GM23338 (cell line): ENCODE results near the gene CNNM4. TPM values are rescaled to one million over a fixed set of nuclear protein-coding genes. Genes with fewer than 3 reads are reported as not detected.

Experiments used
- ATAC-seq: fragments of 200-7000 bp; cut with Tn5 transposase; 3 replicates; pipeline ENCODE4 v1.9.1; 2020
- DNase-seq: peaks from one replicate; pipeline ENCODE4 v3.0.0-alpha.2; 2015; ENCODE audit warnings: low spot score
- H2AFZ ChIP-seq: fragments of 200-600 bp; sonication (generic); 2 replicates; pipeline ENCODE4 v1.8.0; 2016; ENCODE audit warnings: antibody characterized with exemption, mild to moderate bottlenecking, moderate library complexity
- H3F3A ChIP-seq: fragments of 200-600 bp; sonication (generic); replicated peaks from 2 replicates; pipeline ENCODE4 v1.8.0; 2017; ENCODE audit warnings: antibody characterized with exemption, mixed run types, low read depth
- H3K27ac ChIP-seq: fragments of 200-600 bp; sonication (generic); 2 replicates; pipeline ENCODE4 v1.6.1; 2016; ENCODE audit warnings: low read depth
- H3K27me3 ChIP-seq: fragments of 200-600 bp; sonication (generic); 2 replicates; pipeline ENCODE4 v1.8.0; 2016; ENCODE audit warnings: mild to moderate bottlenecking, mixed run types, moderate library complexity; ENCODE audit not compliant: insufficient read depth
- H3K36me3 ChIP-seq: fragments of 200-600 bp; sonication (generic); 2 replicates; pipeline ENCODE4 v1.8.0; 2016; ENCODE audit warnings: mild to moderate bottlenecking; ENCODE audit not compliant: insufficient read depth
- H3K4me1 ChIP-seq: fragments of 200-600 bp; sonication (generic); 2 replicates; pipeline ENCODE4 v1.8.0; 2016; ENCODE audit warnings: mild to moderate bottlenecking, moderate library complexity; ENCODE audit not compliant: insufficient read depth
- H3K4me2 ChIP-seq: fragments of 200-600 bp; sonication (generic); 2 replicates; pipeline ENCODE4 v1.7.1; 2017; ENCODE audit warnings: mixed run types
- H3K4me3 ChIP-seq: fragments of 200-600 bp; sonication (generic); 2 replicates; pipeline ENCODE4 v1.6.1; 2016; ENCODE audit warnings: mixed run types
- H3K79me2 ChIP-seq: fragments of 200-600 bp; sonication (generic); replicated peaks from 2 replicates; pipeline ENCODE4 v1.8.0; 2017; ENCODE audit warnings: mild to moderate bottlenecking; ENCODE audit not compliant: insufficient read depth
- H3K9me2 ChIP-seq: fragments of 200-600 bp; sonication (generic); 2 replicates; pipeline ENCODE4 v1.8.0; 2017; ENCODE audit not compliant: insufficient read depth
- H4K20me1 ChIP-seq: fragments of 200-600 bp; sonication (generic); replicated peaks from 2 replicates; pipeline ENCODE4 v1.8.0; 2017; ENCODE audit warnings: mild to moderate bottlenecking; ENCODE audit not compliant: insufficient read depth
- H3K27ac Mint-ChIP-seq: 2 replicates; pipeline ENCODE4 v1.8.0; 2020; ENCODE audit warnings: inconsistent platforms, mild to moderate bottlenecking, moderate library complexity, mixed read lengths
- H3K27me3 Mint-ChIP-seq: 3 replicates; pipeline ENCODE4 v1.8.0; 2022; ENCODE audit warnings: low read depth, mild to moderate bottlenecking, moderate library complexity, mixed read lengths, inconsistent platforms; ENCODE audit not compliant: insufficient read depth, poor library complexity
- H3K36me3 Mint-ChIP-seq: 3 replicates; pipeline ENCODE4 v1.8.0; 2021; ENCODE audit warnings: low read depth, mild to moderate bottlenecking, inconsistent platforms, moderate library complexity, mixed read lengths
- H3K4me1 Mint-ChIP-seq: 3 replicates; pipeline ENCODE4 v1.8.0; 2020; ENCODE audit warnings: mild to moderate bottlenecking, inconsistent platforms, mixed read lengths
- H3K4me3 Mint-ChIP-seq: 3 replicates; pipeline ENCODE4 v1.8.0; 2021; ENCODE audit warnings: moderate library complexity, mild to moderate bottlenecking, inconsistent platforms, mixed read lengths
- H3K9me3 Mint-ChIP-seq: 3 replicates; pipeline ENCODE4 v1.8.0; 2020; ENCODE audit warnings: moderate library complexity, mild to moderate bottlenecking, inconsistent platforms, mixed read lengths
- EZH2 ChIP-seq: fragments of 200-600 bp; sonication (generic); IDR thresholded peaks from one replicate; pipeline ENCODE4 v1.8.0; 2017; ENCODE audit warnings: antibody characterized with exemption, mild to moderate bottlenecking, low read depth; ENCODE audit not compliant: unreplicated experiment
- EZH2phosphoT487 ChIP-seq: fragments of 200-600 bp; sonication (generic); IDR thresholded peaks from one replicate; pipeline ENCODE4 v1.8.1; 2018; ENCODE audit warnings: antibody characterized with exemption; ENCODE audit not compliant: unreplicated experiment
- JUNB ChIP-seq: IDR thresholded peaks from one replicate; pipeline ENCODE4 v1.6.1; 2016; ENCODE audit warnings: antibody characterized with exemption; ENCODE audit not compliant: unreplicated experiment
- NANOG ChIP-seq: IDR thresholded peaks from 2 replicates; pipeline ENCODE4 v1.6.1; 2016; ENCODE audit warnings: antibody characterized with exemption, borderline replicate concordance
- POLR2AphosphoS5 ChIP-seq: IDR thresholded peaks from 2 replicates; pipeline ENCODE4 v1.6.1; 2016; ENCODE audit warnings: antibody characterized with exemption, low read depth
- STAT1 ChIP-seq: IDR thresholded peaks from one replicate; pipeline ENCODE4 v1.6.1; 2016; ENCODE audit warnings: antibody characterized with exemption; ENCODE audit not compliant: unreplicated experiment
- ZNF114 ChIP-seq: fragments of 250-450 bp; sonication (Bioruptor Pico); IDR thresholded peaks from 2 replicates; pipeline ENCODE4 v1.5.0; 2020; ENCODE audit warnings: mild to moderate bottlenecking, moderate library complexity
- polyA plus RNA-seq: library from polyadenylated mRNA; unstranded; fragments of >200 nt; fragmentation: Nextera tagmentation; extraction: Ambion mirVana; gene quantifications from 2 replicates; pipeline ENCODE4 v1.2.1, GENCODE V29; 2016
- total RNA-seq: library from RNA; depleted of rRNA; stranded (reverse); fragments of >200 nt; shearing (Covaris generic); gene quantifications from 2 replicates; pipeline ENCODE4 v1.2.3, GENCODE V29; 2014
- TF ChIP-seq, protein P1 (sequence below): fragments of 250-450 bp; sonication (Bioruptor Pico); IDR thresholded peaks from 2 replicates; pipeline ENCODE4 v1.5.0; 2020; ENCODE audit warnings: mild to moderate bottlenecking, moderate library complexity
- TF ChIP-seq, protein P2 (sequence below): IDR thresholded peaks from 2 replicates; pipeline ENCODE4 v1.6.1; 2016; ENCODE audit warnings: antibody characterized with exemption
- TF ChIP-seq, protein P3 (sequence below), 2 experiments: fragments of 200-600 bp in 1 of 2; sonication (generic) in 1 of 2; conservative IDR thresholded peaks; 2 replicates each; pipeline versions ENCODE4 v1.5.1 to v1.6.1; 2016 to 2017; ENCODE audit warnings: antibody characterized with exemption in 2 of 2, low read depth in 2 of 2, mild to moderate bottlenecking in 2 of 2, moderate library complexity in 1 of 2
- TF ChIP-seq, protein P4 (sequence below): IDR thresholded peaks from one replicate; pipeline ENCODE4 v1.6.1; 2018; ENCODE audit warnings: antibody characterized with exemption; ENCODE audit not compliant: unreplicated experiment

The CNNM4 gene
- total and polyA plus RNA-seq, 2 experiments from 2014 or later = 2.9 to 12.9 TPM

DNA sequence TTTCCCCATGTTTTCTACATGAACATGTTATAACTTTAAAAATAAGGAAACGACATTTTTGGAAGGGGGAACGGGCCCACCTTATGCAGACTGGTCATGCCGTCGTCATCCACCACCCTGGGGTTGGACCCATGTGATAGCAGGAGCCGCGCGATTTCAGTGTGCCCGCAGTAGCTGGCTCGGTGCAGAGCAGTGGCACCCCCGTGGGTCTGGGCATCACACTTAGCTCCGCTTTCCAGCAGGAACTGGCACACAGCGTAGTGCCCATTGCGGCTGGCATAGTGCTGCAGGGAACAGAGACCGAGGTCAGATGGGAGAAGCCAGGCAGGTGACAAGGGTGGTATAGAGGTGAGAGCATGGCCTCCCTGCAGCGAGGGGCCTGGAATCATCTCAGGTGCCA is 92.6 kb downstream of the CNNM4 start:
- no peak overlapping the region for H3K4me2 ChIP-seq
- no peak overlapping the region for H3K4me3 ChIP-seq
- no peaks in the 10 kb centered on the region for H3K9me2 ChIP-seq
- ATAC-seq = no peak
- no peak overlapping the region for H3K27ac ChIP-seq
- peaks cover 6% of the 10 kb centered on the region for H4K20me1 ChIP-seq
- no peak overlapping the region for H3K27ac Mint-ChIP-seq
- H3K4me1 Mint-ChIP-seq = peaks cover 9% of the 10 kb centered on the region
- peaks cover 38% of the 10 kb centered on the region for H3K79me2 ChIP-seq
- no peaks in the 10 kb centered on the region for H3F3A ChIP-seq
- H2AFZ ChIP-seq = no peak overlapping the region
- H3K36me3 ChIP-seq = no peaks in the 10 kb centered on the region; the same call in 1 of the 2 replicates
- H3K27me3 ChIP-seq = no peaks in the 10 kb centered on the region
- H3K9me3 Mint-ChIP-seq = no peaks in the 10 kb centered on the region
- peaks cover 34% of the 10 kb centered on the region for H3K36me3 Mint-ChIP-seq
- peaks cover 10% of the 10 kb centered on the region for H3K4me1 ChIP-seq
- peaks cover 6% of the 10 kb centered on the region for H3K27me3 Mint-ChIP-seq
- no peak overlapping the region for H3K4me3 Mint-ChIP-seq
- TF ChIP-seq POLR2AphosphoS5 (no peak), ZNF114 (no peak), NANOG (no peak), JUNB (no peak), STAT1 (no peak), EZH2 (no peak), EZH2phosphoT487 (no peak)
- TF ChIP-seq, protein P1, sequence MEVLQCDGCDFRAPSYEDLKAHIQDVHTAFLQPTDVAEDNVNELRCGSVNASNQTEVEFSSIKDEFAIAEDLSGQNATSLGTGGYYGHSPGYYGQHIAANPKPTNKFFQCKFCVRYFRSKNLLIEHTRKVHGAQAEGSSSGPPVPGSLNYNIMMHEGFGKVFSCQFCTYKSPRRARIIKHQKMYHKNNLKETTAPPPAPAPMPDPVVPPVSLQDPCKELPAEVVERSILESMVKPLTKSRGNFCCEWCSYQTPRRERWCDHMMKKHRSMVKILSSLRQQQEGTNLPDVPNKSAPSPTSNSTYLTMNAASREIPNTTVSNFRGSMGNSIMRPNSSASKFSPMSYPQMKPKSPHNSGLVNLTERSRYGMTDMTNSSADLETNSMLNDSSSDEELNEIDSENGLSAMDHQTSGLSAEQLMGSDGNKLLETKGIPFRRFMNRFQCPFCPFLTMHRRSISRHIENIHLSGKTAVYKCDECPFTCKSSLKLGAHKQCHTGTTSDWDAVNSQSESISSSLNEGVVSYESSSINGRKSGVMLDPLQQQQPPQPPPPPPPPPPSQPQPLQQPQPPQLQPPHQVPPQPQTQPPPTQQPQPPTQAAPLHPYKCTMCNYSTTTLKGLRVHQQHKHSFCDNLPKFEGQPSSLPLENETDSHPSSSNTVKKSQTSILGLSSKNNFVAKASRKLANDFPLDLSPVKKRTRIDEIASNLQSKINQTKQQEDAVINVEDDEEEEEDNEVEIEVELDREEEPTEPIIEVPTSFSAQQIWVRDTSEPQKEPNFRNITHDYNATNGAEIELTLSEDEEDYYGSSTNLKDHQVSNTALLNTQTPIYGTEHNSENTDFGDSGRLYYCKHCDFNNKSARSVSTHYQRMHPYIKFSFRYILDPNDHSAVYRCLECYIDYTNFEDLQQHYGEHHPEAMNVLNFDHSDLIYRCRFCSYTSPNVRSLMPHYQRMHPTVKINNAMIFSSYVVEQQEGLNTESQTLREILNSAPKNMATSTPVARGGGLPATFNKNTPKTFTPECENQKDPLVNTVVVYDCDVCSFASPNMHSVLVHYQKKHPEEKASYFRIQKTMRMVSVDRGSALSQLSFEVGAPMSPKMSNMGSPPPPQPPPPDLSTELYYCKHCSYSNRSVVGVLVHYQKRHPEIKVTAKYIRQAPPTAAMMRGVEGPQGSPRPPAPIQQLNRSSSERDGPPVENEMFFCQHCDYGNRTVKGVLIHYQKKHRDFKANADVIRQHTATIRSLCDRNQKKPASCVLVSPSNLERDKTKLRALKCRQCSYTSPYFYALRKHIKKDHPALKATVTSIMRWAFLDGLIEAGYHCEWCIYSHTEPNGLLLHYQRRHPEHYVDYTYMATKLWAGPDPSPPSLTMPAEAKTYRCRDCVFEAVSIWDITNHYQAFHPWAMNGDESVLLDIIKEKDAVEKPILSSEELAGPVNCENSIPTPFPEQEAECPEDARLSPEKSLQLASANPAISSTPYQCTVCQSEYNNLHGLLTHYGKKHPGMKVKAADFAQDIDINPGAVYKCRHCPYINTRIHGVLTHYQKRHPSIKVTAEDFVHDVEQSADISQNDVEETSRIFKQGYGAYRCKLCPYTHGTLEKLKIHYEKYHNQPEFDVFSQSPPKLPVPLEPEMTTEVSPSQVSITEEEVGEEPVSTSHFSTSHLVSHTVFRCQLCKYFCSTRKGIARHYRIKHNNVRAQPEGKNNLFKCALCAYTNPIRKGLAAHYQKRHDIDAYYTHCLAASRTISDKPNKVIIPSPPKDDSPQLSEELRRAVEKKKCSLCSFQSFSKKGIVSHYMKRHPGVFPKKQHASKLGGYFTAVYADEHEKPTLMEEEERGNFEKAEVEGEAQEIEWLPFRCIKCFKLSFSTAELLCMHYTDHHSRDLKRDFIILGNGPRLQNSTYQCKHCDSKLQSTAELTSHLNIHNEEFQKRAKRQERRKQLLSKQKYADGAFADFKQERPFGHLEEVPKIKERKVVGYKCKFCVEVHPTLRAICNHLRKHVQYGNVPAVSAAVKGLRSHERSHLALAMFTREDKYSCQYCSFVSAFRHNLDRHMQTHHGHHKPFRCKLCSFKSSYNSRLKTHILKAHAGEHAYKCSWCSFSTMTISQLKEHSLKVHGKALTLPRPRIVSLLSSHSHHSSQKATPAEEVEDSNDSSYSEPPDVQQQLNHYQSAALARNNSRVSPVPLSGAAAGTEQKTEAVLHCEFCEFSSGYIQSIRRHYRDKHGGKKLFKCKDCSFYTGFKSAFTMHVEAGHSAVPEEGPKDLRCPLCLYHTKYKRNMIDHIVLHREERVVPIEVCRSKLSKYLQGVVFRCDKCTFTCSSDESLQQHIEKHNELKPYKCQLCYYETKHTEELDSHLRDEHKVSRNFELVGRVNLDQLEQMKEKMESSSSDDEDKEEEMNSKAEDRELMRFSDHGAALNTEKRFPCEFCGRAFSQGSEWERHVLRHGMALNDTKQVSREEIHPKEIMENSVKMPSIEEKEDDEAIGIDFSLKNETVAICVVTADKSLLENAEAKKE (CRISPR knock-in tag) = no peak
- TF ChIP-seq, protein P2, sequence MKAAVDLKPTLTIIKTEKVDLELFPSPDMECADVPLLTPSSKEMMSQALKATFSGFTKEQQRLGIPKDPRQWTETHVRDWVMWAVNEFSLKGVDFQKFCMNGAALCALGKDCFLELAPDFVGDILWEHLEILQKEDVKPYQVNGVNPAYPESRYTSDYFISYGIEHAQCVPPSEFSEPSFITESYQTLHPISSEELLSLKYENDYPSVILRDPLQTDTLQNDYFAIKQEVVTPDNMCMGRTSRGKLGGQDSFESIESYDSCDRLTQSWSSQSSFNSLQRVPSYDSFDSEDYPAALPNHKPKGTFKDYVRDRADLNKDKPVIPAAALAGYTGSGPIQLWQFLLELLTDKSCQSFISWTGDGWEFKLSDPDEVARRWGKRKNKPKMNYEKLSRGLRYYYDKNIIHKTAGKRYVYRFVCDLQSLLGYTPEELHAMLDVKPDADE = no peak
- TF ChIP-seq, protein P3, sequence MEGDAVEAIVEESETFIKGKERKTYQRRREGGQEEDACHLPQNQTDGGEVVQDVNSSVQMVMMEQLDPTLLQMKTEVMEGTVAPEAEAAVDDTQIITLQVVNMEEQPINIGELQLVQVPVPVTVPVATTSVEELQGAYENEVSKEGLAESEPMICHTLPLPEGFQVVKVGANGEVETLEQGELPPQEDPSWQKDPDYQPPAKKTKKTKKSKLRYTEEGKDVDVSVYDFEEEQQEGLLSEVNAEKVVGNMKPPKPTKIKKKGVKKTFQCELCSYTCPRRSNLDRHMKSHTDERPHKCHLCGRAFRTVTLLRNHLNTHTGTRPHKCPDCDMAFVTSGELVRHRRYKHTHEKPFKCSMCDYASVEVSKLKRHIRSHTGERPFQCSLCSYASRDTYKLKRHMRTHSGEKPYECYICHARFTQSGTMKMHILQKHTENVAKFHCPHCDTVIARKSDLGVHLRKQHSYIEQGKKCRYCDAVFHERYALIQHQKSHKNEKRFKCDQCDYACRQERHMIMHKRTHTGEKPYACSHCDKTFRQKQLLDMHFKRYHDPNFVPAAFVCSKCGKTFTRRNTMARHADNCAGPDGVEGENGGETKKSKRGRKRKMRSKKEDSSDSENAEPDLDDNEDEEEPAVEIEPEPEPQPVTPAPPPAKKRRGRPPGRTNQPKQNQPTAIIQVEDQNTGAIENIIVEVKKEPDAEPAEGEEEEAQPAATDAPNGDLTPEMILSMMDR (conservative IDR thresholded peaks at IDR 0.05; ENCODE audit: low read depth in 2 of 2) = no peak
- TF ChIP-seq, protein P4, sequence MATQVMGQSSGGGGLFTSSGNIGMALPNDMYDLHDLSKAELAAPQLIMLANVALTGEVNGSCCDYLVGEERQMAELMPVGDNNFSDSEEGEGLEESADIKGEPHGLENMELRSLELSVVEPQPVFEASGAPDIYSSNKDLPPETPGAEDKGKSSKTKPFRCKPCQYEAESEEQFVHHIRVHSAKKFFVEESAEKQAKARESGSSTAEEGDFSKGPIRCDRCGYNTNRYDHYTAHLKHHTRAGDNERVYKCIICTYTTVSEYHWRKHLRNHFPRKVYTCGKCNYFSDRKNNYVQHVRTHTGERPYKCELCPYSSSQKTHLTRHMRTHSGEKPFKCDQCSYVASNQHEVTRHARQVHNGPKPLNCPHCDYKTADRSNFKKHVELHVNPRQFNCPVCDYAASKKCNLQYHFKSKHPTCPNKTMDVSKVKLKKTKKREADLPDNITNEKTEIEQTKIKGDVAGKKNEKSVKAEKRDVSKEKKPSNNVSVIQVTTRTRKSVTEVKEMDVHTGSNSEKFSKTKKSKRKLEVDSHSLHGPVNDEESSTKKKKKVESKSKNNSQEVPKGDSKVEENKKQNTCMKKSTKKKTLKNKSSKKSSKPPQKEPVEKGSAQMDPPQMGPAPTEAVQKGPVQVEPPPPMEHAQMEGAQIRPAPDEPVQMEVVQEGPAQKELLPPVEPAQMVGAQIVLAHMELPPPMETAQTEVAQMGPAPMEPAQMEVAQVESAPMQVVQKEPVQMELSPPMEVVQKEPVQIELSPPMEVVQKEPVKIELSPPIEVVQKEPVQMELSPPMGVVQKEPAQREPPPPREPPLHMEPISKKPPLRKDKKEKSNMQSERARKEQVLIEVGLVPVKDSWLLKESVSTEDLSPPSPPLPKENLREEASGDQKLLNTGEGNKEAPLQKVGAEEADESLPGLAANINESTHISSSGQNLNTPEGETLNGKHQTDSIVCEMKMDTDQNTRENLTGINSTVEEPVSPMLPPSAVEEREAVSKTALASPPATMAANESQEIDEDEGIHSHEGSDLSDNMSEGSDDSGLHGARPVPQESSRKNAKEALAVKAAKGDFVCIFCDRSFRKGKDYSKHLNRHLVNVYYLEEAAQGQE = no peak
- no peak for DNase-seq
